ENCODE data around the gene PRAMEF10. TPM values are rescaled to one million over a fixed set of nuclear protein-coding genes. Genes with fewer than 3 reads are reported as not detected.
"Not testable (repeated sequence)": the region's sequence is repeated elsewhere in the genome, so short reads cannot be mapped to it uniquely, and the experiment has no call there.

PRAMEF10 gene
- not detected for total RNA-seq

- H3K4me3 Mint-ChIP-seq; H3K4me1 Mint-ChIP-seq; CTCF ChIA-PET; H3K9me3 Mint-ChIP-seq; H3K36me3 Mint-ChIP-seq (ENCODE audit: low read depth); H3K27ac Mint-ChIP-seq; DNase-seq; POLR2A ChIA-PET; H3K27me3 Mint-ChIP-seq: not testable (repeated sequence)
These were observed at the start of gene PRAMEF10 for GRCh38 chr1:12898170-12898569. TSS of gene PRAMEF10 (minus strand) at chr1:12898270. CDS start at chr1:12895847, 2,423 bp downstream.

- H3K27me3 Mint-ChIP-seq; H3K36me3 Mint-ChIP-seq (ENCODE audit: low read depth); H3K27ac Mint-ChIP-seq; CTCF ChIA-PET; DNase-seq; H3K9me3 Mint-ChIP-seq; H3K4me1 Mint-ChIP-seq; POLR2A ChIA-PET; H3K4me3 Mint-ChIP-seq: not testable (repeated sequence)
These were observed 49.4 kb upstream of the PRAMEF10 start, which contains the start of gene PRAMEF6 for GRCh38 chr1:12947480-12947879. TSS of gene PRAMEF6 (minus strand) at chr1:12947580. CDS start at chr1:12942518, 5,062 bp downstream.

GRCh38 chr1:12924368-12924767, 26.3 kb upstream of the PRAMEF10 start:
- H3K36me3 Mint-ChIP-seq (ENCODE audit: low read depth); H3K27ac Mint-ChIP-seq; H3K4me3 Mint-ChIP-seq; POLR2A ChIA-PET; DNase-seq; H3K4me1 Mint-ChIP-seq; H3K27me3 Mint-ChIP-seq; H3K9me3 Mint-ChIP-seq; CTCF ChIA-PET: not testable (repeated sequence)

- CTCF ChIA-PET; DNase-seq; H3K27me3 Mint-ChIP-seq; H3K36me3 Mint-ChIP-seq (ENCODE audit: low read depth); H3K9me3 Mint-ChIP-seq; H3K4me1 Mint-ChIP-seq; H3K27ac Mint-ChIP-seq; H3K4me3 Mint-ChIP-seq; POLR2A ChIA-PET: not testable (repeated sequence)
These were observed 23.7 kb upstream of the PRAMEF10 start for GRCh38 chr1:12921749-12922148.

- H3K9me3 Mint-ChIP-seq; CTCF ChIA-PET; DNase-seq; H3K4me1 Mint-ChIP-seq; POLR2A ChIA-PET; H3K4me3 Mint-ChIP-seq; H3K27me3 Mint-ChIP-seq; H3K27ac Mint-ChIP-seq; H3K36me3 Mint-ChIP-seq (ENCODE audit: low read depth): not testable (repeated sequence)
These were observed 18.2 kb upstream of the PRAMEF10 start, which contains the start of gene PRAMEF7 for GRCh38 chr1:12916310-12916709. TSS of gene PRAMEF7 (plus strand) at chr1:12916610. CDS start at chr1:12917693, 1,083 bp downstream.

GRCh38 chr1:12903793-12904572, 5.9 kb upstream of the PRAMEF10 start:
- CTCF ChIA-PET; H3K27me3 Mint-ChIP-seq; H3K4me3 Mint-ChIP-seq; H3K36me3 Mint-ChIP-seq (ENCODE audit: low read depth); DNase-seq; H3K9me3 Mint-ChIP-seq; POLR2A ChIA-PET; H3K4me1 Mint-ChIP-seq; H3K27ac Mint-ChIP-seq: not testable (repeated sequence)

GRCh38 chr1:12899186-12899585, 1.1 kb upstream of the PRAMEF10 start:
- H3K36me3 Mint-ChIP-seq (ENCODE audit: low read depth); POLR2A ChIA-PET: not testable (repeated sequence)

GRCh38 chr1:12886101-12886500, 12.0 kb downstream of the PRAMEF10 start, which contains the start of gene PRAMEF4:
TSS of gene PRAMEF4 (minus strand) at chr1:12886201. CDS start at chr1:12883394, 2,807 bp downstream.
- H3K27me3 Mint-ChIP-seq; CTCF ChIA-PET; DNase-seq; H3K9me3 Mint-ChIP-seq; H3K4me1 Mint-ChIP-seq; H3K27ac Mint-ChIP-seq; H3K4me3 Mint-ChIP-seq; POLR2A ChIA-PET; H3K36me3 Mint-ChIP-seq (ENCODE audit: low read depth): not testable (repeated sequence)

More at GRCh38 chr1:12899186-12899585, 1.1 kb upstream of the PRAMEF10 start:
- H3K27ac Mint-ChIP-seq, H3K27me3 Mint-ChIP-seq, DNase-seq, CTCF ChIA-PET, H3K4me3 Mint-ChIP-seq, H3K4me1 Mint-ChIP-seq, H3K9me3 Mint-ChIP-seq: not testable (repeated sequence)

- H3K27me3 Mint-ChIP-seq; POLR2A ChIA-PET; CTCF ChIA-PET; H3K4me3 Mint-ChIP-seq; DNase-seq; H3K4me1 Mint-ChIP-seq; H3K9me3 Mint-ChIP-seq; H3K36me3 Mint-ChIP-seq (ENCODE audit: low read depth); H3K27ac Mint-ChIP-seq: not testable (repeated sequence)
These were observed 19.6 kb downstream of the PRAMEF10 start for GRCh38 chr1:12878453-12878852.

- H3K27me3 Mint-ChIP-seq; POLR2A ChIA-PET; H3K4me1 Mint-ChIP-seq; DNase-seq; H3K9me3 Mint-ChIP-seq; CTCF ChIA-PET; H3K4me3 Mint-ChIP-seq; H3K27ac Mint-ChIP-seq; H3K36me3 Mint-ChIP-seq (ENCODE audit: low read depth): not testable (repeated sequence)
These were observed 34.8 kb downstream of the PRAMEF10 start for GRCh38 chr1:12863131-12863880.

- H3K4me1 Mint-ChIP-seq; H3K27ac Mint-ChIP-seq; H3K27me3 Mint-ChIP-seq; H3K36me3 Mint-ChIP-seq (ENCODE audit: low read depth); POLR2A ChIA-PET; H3K9me3 Mint-ChIP-seq; DNase-seq; H3K4me3 Mint-ChIP-seq; CTCF ChIA-PET: not testable (repeated sequence)
These were observed 41.3 kb downstream of the PRAMEF10 start, which contains the start of gene PRAMEF2 for GRCh38 chr1:12856786-12857185. TSS of gene PRAMEF2 (plus strand) at chr1:12857086. CDS start at chr1:12859010, 1,924 bp downstream.

- POLR2A ChIA-PET, result no interaction called here
- CTCF ChIA-PET, result no interaction called here
- DNase-seq, result no peak
- Mint-ChIP-seq H3K27ac (no peak overlapping the region), H3K9me3 (no peaks in the 10 kb centered on the region), H3K36me3 (ENCODE audit: low read depth) (no peaks in the 10 kb centered on the region), H3K4me3 (no peak overlapping the region), H3K4me1 (no peaks in the 10 kb centered on the region), H3K27me3 (no peaks in the 10 kb centered on the region)
These were observed 46.3 kb downstream of the PRAMEF10 start for GRCh38 chr1:12851779-12852178.

GRCh38 chr1:12848620-12849019, 49.5 kb downstream of the PRAMEF10 start, which contains the start of gene HNRNPCL1:
TSS of gene HNRNPCL1 (minus strand) at chr1:12848720. CDS start at chr1:12848289, 431 bp downstream.
- H3K9me3 Mint-ChIP-seq; POLR2A ChIA-PET; CTCF ChIA-PET; H3K4me3 Mint-ChIP-seq; H3K36me3 Mint-ChIP-seq (ENCODE audit: low read depth); DNase-seq; H3K4me1 Mint-ChIP-seq; H3K27ac Mint-ChIP-seq; H3K27me3 Mint-ChIP-seq: not testable (repeated sequence)
